Stimulated activated CD4-positive, alpha-beta T cell treated with anti-CD3 and anti-CD28 coated beads, Interleukin-2, amount 100 ng/mL, for 4 hours (primary cell): ENCODE measurements around the gene CTSZ.
"Not testable (repeated sequence)": the region's sequence is repeated elsewhere in the genome, so short reads cannot be mapped to it uniquely, and the experiment has no call there.

ENCODE experiments used
- DNase-seq: peaks from one replicate; pipeline ENCODE4 v3.0.0-alpha.2; 2020; ENCODE audit warnings: low read depth

CTSZ gene

DNA sequence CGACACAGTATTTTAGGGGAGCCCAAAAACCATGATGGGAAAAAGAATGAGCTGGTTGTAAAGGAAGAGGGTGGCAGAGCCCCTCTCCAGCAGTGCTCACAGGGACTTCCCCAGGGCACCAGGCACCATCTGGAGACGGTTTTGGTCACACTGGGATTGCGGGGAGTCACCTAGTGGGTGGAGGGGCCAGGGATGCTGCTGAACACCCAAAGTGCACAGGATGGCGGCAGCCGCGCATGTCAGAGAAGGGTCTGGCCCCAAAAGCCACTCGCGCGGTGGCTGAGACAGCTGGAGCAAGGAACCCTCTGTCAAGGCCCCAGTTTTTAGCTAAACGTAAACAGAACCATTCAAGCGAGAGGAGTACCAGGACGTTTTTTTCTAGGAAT, 10.8 kb downstream of the CTSZ start:
- no peak for DNase-seq

DNA sequence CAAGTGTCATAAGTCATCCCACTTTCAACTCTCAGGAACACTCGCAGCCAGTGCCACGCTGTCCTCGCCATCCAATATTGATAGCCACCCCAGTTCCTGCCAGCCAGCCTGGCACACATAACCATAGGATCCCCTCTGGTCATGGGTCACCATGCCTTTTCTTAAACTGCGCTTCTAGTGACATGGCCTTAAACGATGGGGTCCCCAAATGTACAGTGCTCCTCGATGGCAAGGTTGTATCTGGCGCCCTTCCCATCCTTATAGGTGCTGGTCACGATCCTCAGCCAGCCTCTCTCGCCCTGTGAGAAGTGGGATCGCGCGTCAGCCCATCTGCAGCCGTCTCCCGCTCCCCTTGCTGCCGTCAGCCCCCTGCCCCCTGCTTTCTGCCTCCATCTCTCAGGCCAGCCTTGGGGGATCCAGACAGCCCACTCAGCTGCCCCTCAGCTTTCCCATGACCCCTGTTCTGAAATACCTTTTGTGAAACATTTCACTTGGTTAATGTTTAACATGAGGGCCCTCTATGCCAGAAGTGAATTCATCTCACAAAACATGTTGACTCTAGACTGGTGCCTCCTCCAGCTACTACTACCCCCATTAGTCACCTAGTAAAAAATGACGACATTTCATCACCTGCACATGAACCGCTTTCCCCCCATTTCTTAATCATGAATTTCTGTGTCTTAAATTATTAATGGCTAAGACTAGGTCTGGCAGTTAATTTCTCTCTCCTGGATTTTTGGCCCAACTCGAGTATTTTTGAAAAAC, 11.4 kb downstream of the CTSZ start:
- no peak for DNase-seq

DNA sequence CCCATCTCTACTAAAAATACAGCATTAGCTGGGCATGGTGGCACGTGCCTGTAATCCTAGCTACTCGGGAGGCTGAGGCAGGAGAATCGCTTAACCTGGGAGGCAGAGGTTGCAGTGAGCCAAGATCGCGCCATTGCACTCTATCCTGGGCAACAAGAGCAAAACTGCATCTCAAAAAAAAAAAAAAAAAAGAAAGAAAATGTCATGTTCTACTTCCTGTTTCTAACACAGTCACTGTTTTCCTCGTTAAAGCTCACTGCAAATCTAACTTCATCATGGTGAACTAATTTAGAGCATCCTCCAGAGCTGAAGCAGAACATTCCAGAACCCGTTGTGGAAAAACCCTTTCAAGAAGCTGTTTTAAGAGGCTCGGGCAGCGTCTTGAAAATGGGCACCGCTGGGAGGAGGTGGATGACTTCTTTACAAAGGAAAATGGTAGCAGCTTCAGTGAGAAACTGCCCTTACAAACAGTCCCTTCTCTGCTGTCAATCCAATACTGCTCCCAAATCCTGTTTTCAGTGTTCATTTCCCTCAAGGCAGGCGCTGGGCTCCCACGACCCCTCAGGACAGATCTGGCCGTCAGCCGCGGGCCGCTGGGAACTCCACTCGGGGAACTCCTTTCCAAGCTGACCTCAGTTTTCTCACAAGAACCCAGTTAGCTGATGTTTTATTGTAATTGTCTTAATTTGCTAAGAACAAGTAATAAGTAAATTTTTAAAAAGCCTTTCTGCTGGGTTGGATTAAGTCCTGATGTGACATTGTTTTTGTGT, 12.5 kb downstream of the CTSZ start:
- DNase-seq = no peak

GRCh38 chr20:58993332-58994248, 13.5 kb downstream of the CTSZ start:
- DNase-seq = no peak

- DNase-seq = no peak
These were observed 14.1 kb downstream of the CTSZ start for GRCh38 chr20:58992911-58993310.

- DNase-seq = no peak
These were observed 15.3 kb downstream of the CTSZ start for GRCh38 chr20:58991715-58992114.

- no peak for DNase-seq
These were observed 16.2 kb downstream of the CTSZ start for GRCh38 chr20:58990651-58991445.

DNA sequence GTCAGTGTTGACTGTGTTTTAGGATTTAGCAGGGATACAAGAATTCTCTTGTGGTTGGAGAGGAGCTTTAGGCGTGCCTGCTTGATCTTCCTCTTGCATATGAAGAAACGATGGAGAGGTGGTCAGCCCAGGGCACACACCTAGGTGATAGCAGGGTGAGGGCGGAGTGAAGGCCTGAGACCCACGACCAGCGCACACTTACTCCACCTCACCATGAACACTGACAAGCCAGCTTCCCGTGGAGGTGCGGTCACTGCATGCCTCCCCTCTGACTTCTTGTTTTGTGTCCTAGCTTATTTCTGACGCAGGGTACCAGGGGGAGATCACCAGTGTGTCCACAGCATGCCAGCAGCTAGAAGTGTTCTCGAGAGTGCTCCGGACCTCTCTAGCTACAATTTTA, 17.9 kb downstream of the CTSZ start:
- DNase-seq = no peak

DNA sequence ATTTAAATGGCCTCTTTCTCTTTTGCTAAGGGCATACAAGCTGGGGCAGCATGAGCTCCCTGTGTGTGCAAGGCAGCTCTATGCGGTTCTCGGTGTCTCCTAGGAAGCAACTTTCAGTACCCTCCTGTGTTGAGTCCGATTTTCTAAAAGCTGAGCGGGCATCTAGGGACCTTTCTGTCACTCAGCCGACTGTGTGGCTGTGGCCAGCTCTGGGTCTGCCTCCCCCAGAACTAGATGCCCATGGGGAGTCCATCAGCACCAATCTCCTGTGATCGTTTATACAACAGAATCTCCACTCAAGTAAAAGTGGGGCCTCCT, 18.5 kb downstream of the CTSZ start:
- DNase-seq = no peak

DNA sequence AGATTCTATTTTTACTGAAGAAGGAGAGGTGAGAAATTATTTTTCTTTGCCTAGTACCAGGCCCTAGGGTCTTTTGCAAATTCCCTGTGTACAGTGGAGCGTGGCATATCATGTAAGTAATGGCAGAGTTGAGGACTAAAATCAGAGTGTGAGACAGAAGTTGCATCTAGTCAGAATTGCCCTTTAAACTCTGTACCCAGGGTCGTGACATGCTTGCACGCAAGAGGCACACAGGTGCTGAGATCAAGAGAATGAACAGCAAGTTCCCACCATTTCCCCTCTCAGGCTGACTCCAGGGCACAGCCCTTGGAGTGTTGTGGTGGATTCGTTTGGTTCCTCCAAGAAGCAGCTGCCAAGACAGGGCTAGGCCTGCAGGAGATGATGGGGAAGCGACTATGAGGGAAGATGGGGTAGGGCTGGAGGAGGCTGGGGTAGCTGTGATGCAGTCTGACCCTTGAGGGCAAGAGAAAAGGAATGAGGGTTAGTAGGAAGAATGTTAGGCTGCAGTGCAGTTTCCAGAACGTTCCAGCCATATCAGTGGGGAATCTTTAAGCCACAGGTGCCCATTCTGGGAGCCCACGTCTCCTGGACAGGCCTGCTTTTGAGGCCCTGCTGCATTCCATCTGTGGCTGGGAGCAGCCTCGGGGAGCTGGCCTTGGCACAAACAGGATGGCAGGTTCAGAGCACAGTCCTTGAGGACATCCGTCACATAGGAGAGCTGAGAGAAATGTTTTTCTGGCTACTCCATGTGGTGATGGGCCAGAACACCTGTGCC, 19.1 kb downstream of the CTSZ start:
- DNase-seq = no peak

GRCh38 chr20:58986968-58987517, 20.0 kb downstream of the CTSZ start:
- no peak for DNase-seq

- DNase-seq = no peak
These were observed 20.6 kb downstream of the CTSZ start for GRCh38 chr20:58986286-58986967.

GRCh38 chr20:58985656-58986055, 21.4 kb downstream of the CTSZ start:
- DNase-seq = no peak

DNA sequence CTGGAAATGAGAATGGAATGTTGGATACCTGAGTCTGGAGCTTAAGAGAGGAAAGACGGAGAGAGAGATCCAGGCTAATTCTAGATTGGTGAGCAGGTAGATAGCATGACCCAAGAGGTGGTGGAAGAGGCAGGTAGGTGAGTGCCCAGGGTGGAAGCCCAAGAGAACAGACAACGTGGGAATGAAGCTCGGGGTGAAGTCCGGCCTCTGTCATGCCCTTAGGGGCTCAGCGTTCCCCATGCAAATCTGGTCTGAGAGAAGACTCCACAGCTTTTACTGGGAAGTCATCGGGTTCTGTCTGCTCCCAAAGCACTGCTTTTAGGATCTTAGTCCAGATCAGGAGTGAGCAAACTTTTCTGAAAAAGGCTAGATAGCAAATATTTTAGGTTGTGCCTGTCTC, 22.4 kb downstream of the CTSZ start:
- DNase-seq = no peak

GRCh38 chr20:58983115-58983468, 24.0 kb downstream of the CTSZ start:
- DNase-seq = not testable (repeated sequence)

DNA sequence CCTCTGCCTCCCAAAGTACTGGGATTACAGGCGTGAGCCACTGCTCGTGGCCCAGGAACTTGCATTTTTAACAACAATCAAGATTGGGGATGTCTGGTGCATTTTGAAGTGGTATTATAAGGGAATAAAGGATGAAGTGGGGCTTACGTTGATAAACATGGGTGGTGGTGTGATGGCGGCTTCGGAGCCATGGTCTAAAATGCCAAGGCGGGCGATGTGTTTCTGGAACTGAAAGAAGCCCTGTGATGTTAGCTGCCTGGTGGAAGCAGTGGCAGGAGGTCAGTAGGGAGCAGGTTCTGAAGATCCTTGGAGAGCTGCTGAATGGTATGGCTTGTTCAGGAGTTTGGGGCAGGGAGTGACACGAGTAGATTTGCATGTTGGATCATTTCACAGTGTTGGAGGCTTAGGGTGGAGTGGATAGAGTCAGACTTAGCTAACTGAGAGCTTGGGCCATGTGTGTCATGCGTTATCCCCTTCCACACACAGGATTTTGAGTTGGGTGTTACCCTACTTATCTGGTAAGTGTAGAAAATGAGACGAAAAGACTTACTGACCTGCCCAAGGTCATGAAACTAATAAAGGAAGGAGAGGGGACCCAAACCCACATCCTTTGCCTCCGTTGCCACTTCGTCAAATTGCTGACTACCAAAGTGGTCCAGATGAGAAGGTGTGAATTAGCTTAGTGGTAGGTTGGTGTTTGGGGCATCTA, 24.5 kb downstream of the CTSZ start:
- no peak for DNase-seq

- no peak for DNase-seq
These were observed 25.3 kb downstream of the CTSZ start for GRCh38 chr20:58981628-58982364.

- peak; percentile 82 for DNase-seq
These were observed 26.1 kb downstream of the CTSZ start, which contains the start of gene NELFCD for GRCh38 chr20:58980711-58981627. Gene NELFCD, plus strand, starts transcription at chr20:58981256. Its CDS starts 54 bp downstream, at chr20:58981310.
